ENCODE results near the gene HSPB7.
A peak's percentile ranks its signal among the peaks of the same experiment; 100 is the strongest.

Gene HSPB7

GRCh38 chr1:15975805-15976680 is 41.8 kb downstream of the HSPB7 start, which contains the start of gene ZBTB17:
Gene ZBTB17 (minus strand): TSS chr1:15976101. CDS start chr1:15948495, 27,606 bp downstream.
- H3K27ac ChIP-seq (ENCODE audit: low read depth, low read length, poor library complexity, severe bottlenecking): peak within 1 kb of the TSS; percentile 61
- peak within 1 kb of the TSS; percentile 57 for H3K9ac ChIP-seq (ENCODE audit: low read length)
- peak within 1 kb of the TSS; percentile 67; the same call in 1 of the 2 replicates for H2AFZ ChIP-seq (ENCODE audit: low read length)
- H3K36me3 ChIP-seq (ENCODE audit: insufficient read depth, low read length): peaks cover 18% of the 10 kb centered on the region
- no peak for TF ChIP-seq EZH2 (IDR thresholded peaks at IDR 0.05; ENCODE audit: borderline replicate concordance, low read length)
- TF ChIP-seq, protein P1, sequence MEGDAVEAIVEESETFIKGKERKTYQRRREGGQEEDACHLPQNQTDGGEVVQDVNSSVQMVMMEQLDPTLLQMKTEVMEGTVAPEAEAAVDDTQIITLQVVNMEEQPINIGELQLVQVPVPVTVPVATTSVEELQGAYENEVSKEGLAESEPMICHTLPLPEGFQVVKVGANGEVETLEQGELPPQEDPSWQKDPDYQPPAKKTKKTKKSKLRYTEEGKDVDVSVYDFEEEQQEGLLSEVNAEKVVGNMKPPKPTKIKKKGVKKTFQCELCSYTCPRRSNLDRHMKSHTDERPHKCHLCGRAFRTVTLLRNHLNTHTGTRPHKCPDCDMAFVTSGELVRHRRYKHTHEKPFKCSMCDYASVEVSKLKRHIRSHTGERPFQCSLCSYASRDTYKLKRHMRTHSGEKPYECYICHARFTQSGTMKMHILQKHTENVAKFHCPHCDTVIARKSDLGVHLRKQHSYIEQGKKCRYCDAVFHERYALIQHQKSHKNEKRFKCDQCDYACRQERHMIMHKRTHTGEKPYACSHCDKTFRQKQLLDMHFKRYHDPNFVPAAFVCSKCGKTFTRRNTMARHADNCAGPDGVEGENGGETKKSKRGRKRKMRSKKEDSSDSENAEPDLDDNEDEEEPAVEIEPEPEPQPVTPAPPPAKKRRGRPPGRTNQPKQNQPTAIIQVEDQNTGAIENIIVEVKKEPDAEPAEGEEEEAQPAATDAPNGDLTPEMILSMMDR (IDR thresholded peaks at IDR 0.05; ENCODE audit: low read length): no peak
- H3K4me2 ChIP-seq (ENCODE audit: low read length): peak within 1 kb of the TSS; percentile 73
- no peaks in the 10 kb centered on the region; the same call in 1 of the 2 replicates for H3K9me3 ChIP-seq (ENCODE audit: low read length)
- H3K27me3 ChIP-seq (ENCODE audit: insufficient read depth, low read length): no peaks in the 10 kb centered on the region
- H3K79me2 ChIP-seq (ENCODE audit: insufficient read depth, low read length): no peaks in the 10 kb centered on the region
- H3K4me3 ChIP-seq (ENCODE audit: low read depth, low read length, poor library complexity, severe bottlenecking): peak within 1 kb of the TSS; percentile 76
- no peaks in the 10 kb centered on the region for H3F3A ChIP-seq (ENCODE audit: insufficient read depth, low read length)
- H3K9me2 ChIP-seq (ENCODE audit: low read depth, low read length): no peaks in the 10 kb centered on the region
- H3K4me1 ChIP-seq (ENCODE audit: insufficient read depth, low read length, severe bottlenecking): peaks cover 23% of the 10 kb centered on the region
- H4K20me1 ChIP-seq (ENCODE audit: insufficient read depth, low read length): no peaks in the 10 kb centered on the region

DNA sequence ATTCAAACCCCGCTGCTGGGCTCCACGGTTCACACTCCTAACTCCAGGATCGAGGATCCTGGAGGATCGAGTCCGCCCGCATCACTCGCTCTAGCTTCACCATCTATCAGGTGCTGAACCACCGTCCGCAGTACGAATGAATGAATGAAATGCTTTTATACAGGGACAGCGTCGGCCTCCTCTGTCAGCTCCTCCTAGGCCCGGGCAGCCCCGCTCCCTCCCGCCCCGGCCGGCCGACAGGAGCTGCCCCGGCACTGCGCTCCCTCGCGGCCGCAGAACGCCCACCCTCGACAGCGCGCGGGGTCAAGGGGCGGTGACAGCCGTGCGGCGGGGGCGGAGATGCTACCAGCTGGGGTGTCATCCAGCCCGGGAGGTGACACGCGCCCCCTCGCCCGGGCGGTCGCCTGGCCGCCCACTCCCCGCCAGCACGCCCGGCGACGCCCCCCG is 42.5 kb downstream of the HSPB7 start:
- Histone ChIP-seq H3K9me2 (ENCODE audit: low read depth, low read length) (no peaks in the 10 kb centered on the region), H3K4me2 (ENCODE audit: low read length) (peak overlapping the region; percentile 73), H3F3A (ENCODE audit: insufficient read depth, low read length) (no peaks in the 10 kb centered on the region), H3K4me3 (ENCODE audit: low read depth, low read length, poor library complexity, severe bottlenecking) (peak overlapping the region; percentile 76), H3K4me1 (ENCODE audit: insufficient read depth, low read length, severe bottlenecking) (peaks cover 23% of the 10 kb centered on the region), H4K20me1 (ENCODE audit: insufficient read depth, low read length) (no peaks in the 10 kb centered on the region), H3K9me3 (ENCODE audit: low read length) (no peaks in the 10 kb centered on the region; the same call in 1 of the 2 replicates), H3K79me2 (ENCODE audit: insufficient read depth, low read length) (no peaks in the 10 kb centered on the region), H3K27ac (ENCODE audit: low read depth, low read length, poor library complexity, severe bottlenecking) (peak overlapping the region; percentile 61), H3K36me3 (ENCODE audit: insufficient read depth, low read length) (peaks cover 18% of the 10 kb centered on the region), H2AFZ (ENCODE audit: low read length) (no peak overlapping the region), H3K27me3 (ENCODE audit: insufficient read depth, low read length) (no peaks in the 10 kb centered on the region), H3K9ac (ENCODE audit: low read length) (peak overlapping the region; percentile 57)
- no peak for TF ChIP-seq EZH2 (IDR thresholded peaks at IDR 0.05; ENCODE audit: borderline replicate concordance, low read length)
- TF ChIP-seq, protein P1 (IDR thresholded peaks at IDR 0.05; ENCODE audit: low read length): peak; percentile 42

GRCh38 chr1:15974855-15975254 is 43.0 kb downstream of the HSPB7 start:
- Histone ChIP-seq H3K27me3 (ENCODE audit: insufficient read depth, low read length) (no peaks in the 10 kb centered on the region), H3K27ac (ENCODE audit: low read depth, low read length, poor library complexity, severe bottlenecking) (peak overlapping the region; percentile 61), H3K9me3 (ENCODE audit: low read length) (no peaks in the 10 kb centered on the region; the same call in 1 of the 2 replicates), H3K79me2 (ENCODE audit: insufficient read depth, low read length) (no peaks in the 10 kb centered on the region), H3K4me3 (ENCODE audit: low read depth, low read length, poor library complexity, severe bottlenecking) (peak overlapping the region; percentile 76), H3K9ac (ENCODE audit: low read length) (peak overlapping the region; percentile 57), H3K4me2 (ENCODE audit: low read length) (peak overlapping the region; percentile 73), H3F3A (ENCODE audit: insufficient read depth, low read length) (no peaks in the 10 kb centered on the region), H3K36me3 (ENCODE audit: insufficient read depth, low read length) (peaks cover 23% of the 10 kb centered on the region), H2AFZ (ENCODE audit: low read length) (no peak overlapping the region), H3K9me2 (ENCODE audit: low read depth, low read length) (no peaks in the 10 kb centered on the region), H4K20me1 (ENCODE audit: insufficient read depth, low read length) (no peaks in the 10 kb centered on the region), H3K4me1 (ENCODE audit: insufficient read depth, low read length, severe bottlenecking) (peaks cover 23% of the 10 kb centered on the region)
- TF ChIP-seq, protein P1 (IDR thresholded peaks at IDR 0.05; ENCODE audit: low read length): no peak

All from OCI-LY1 (cell line).